ENCODE measurements around the gene CORO2B.

GRCh38 chr15:68584756-68585573 lies 6.2 kb downstream of the CORO2B start:
- TF ChIP-seq POLR2A (IDR thresholded peaks at IDR 0.05) (no peak), CTCF (IDR thresholded peaks at IDR 0.05) (no peak)

Measured in uterus (tissue), 2 donors.